IMR-90 (cell line): ENCODE data around the gene LY9. TPM values are rescaled to one million over a fixed set of nuclear protein-coding genes. Genes with fewer than 3 reads are reported as not detected.

Source experiments
- ATAC-seq: fragments of 200-7000 bp; cut with Tn5 transposase; 2 replicates; pipeline ENCODE4 v1.9.1; 2020; ENCODE audit warnings: low read depth, mild to moderate bottlenecking, moderate library complexity
- BruUV-seq: library from RNA; stranded (reverse); fragments of 400-500 nt; replicated peaks from 2 replicates; lab custom pipeline; 2021; lab: Mats Ljungman, UMichigan
- CTCF ChIA-PET: fragments of 300-600 bp; formaldehyde crosslinking; extraction: SDS; loops from one replicate; lab custom pipeline; 2021; ENCODE audit warnings: antibody characterized with exemption; lab: Yijun Ruan, JAX
- POLR2A ChIA-PET: fragments of 300-600 bp; sonication (Branson Sonifier 250); formaldehyde crosslinking; loops from one replicate; lab custom pipeline; 2022; ENCODE audit warnings: antibody characterized with exemption; ENCODE audit not compliant: unreplicated experiment; lab: Charles Lee
- DNase-seq: peaks from one replicate; pipeline ENCODE4 v3.0.0; 2013
- H2AFZ ChIP-seq: replicated peaks from 2 replicates; pipeline ENCODE3; 2013; ENCODE audit warnings: low read length, mild to moderate bottlenecking; ENCODE audit not compliant: poor library complexity
- H2AK5ac ChIP-seq: 2 replicates; pipeline ENCODE4 v1.6.1; 2013; ENCODE audit warnings: low read depth, low read length, inconsistent platforms
- H2AK9ac ChIP-seq: replicated peaks from 2 replicates; pipeline ENCODE3; 2013; ENCODE audit warnings: mild to moderate bottlenecking, low read depth, low read length, moderate library complexity; ENCODE audit not compliant: poor library complexity
- H2BK120ac ChIP-seq: 2 replicates; pipeline ENCODE4 v1.6.1; 2013; ENCODE audit warnings: low read depth, low read length, inconsistent platforms
- H2BK15ac ChIP-seq: 3 replicates; pipeline ENCODE4 v1.6.1; 2013; ENCODE audit warnings: low read depth, low read length, inconsistent platforms
- H2BK20ac ChIP-seq: 2 replicates; pipeline ENCODE4 v1.6.1; 2013; ENCODE audit warnings: low read depth, mild to moderate bottlenecking, inconsistent platforms, low read length, moderate library complexity
- H2BK5ac ChIP-seq: 2 replicates; pipeline ENCODE4 v1.6.1; 2013; ENCODE audit warnings: mild to moderate bottlenecking, low read depth, low read length, inconsistent platforms; ENCODE audit not compliant: poor library complexity, severe bottlenecking
- H3K14ac ChIP-seq: replicated peaks from 2 replicates; pipeline ENCODE4 v1.6.1; 2013; ENCODE audit warnings: low read depth, low read length, inconsistent platforms
- H3K18ac ChIP-seq: 2 replicates; pipeline ENCODE4 v1.6.1; 2013; ENCODE audit warnings: low read depth, low read length, control low read depth
- H3K23ac ChIP-seq: 2 replicates; pipeline ENCODE4 v1.6.1; 2013; ENCODE audit warnings: low read depth, low read length, inconsistent platforms
- H3K27ac ChIP-seq: 2 replicates; pipeline ENCODE4 v1.5.1; 2013; ENCODE audit warnings: mild to moderate bottlenecking, control low read depth, low read length; ENCODE audit not compliant: insufficient read depth
- H3K27me3 ChIP-seq: 2 replicates; pipeline ENCODE4 v1.6.1; 2013; ENCODE audit warnings: low read length; ENCODE audit not compliant: control insufficient read depth, insufficient read depth
- H3K36me3 ChIP-seq: 2 replicates; pipeline ENCODE4 v1.6.1; 2013; ENCODE audit warnings: low read length, mixed read lengths; ENCODE audit not compliant: control insufficient read depth, insufficient read depth
- H3K4ac ChIP-seq: 2 replicates; pipeline ENCODE4 v1.6.1; 2013; ENCODE audit warnings: low read depth, low read length, inconsistent platforms
- H3K4me1 ChIP-seq: 2 replicates; pipeline ENCODE4 v1.6.1; 2013; ENCODE audit warnings: low read length, mixed read lengths; ENCODE audit not compliant: control insufficient read depth, insufficient read depth
- H3K4me2 ChIP-seq: 2 replicates; pipeline ENCODE4 v1.6.1; 2013; ENCODE audit warnings: low read depth, mild to moderate bottlenecking, control low read depth, low read length, moderate library complexity
- H3K4me3 ChIP-seq: 2 replicates; pipeline ENCODE4 v1.5.1; 2013; ENCODE audit warnings: low read depth, mild to moderate bottlenecking, control low read depth, low read length, moderate library complexity; ENCODE audit not compliant: insufficient read depth
- H3K56ac ChIP-seq: 2 replicates; pipeline ENCODE4 v1.6.1; 2013; ENCODE audit warnings: low read length, inconsistent platforms; ENCODE audit not compliant: insufficient read depth; ENCODE audit errors: extremely low read depth
- H3K79me1 ChIP-seq, 2 experiments: 2 replicates each; pipeline ENCODE4 v1.6.1; 2013; ENCODE audit warnings: low read length in 2 of 2, inconsistent platforms in 1 of 2, low read depth in 1 of 2
- H3K9ac ChIP-seq: 2 replicates; pipeline ENCODE4 v1.6.1; 2013; ENCODE audit warnings: low read depth, low read length, control low read depth
- H3K9me1 ChIP-seq: 2 replicates; pipeline ENCODE4 v1.6.1; 2013; ENCODE audit warnings: low read length, inconsistent platforms; ENCODE audit not compliant: insufficient read depth
- H3K9me3 ChIP-seq: 2 replicates; pipeline ENCODE4 v1.6.1; 2013; ENCODE audit warnings: low read length; ENCODE audit not compliant: control insufficient read depth, insufficient read depth
- H4K20me1 ChIP-seq: 2 replicates; pipeline ENCODE4 v1.6.1; 2013; ENCODE audit warnings: low read length, inconsistent platforms; ENCODE audit not compliant: insufficient read depth
- H4K5ac ChIP-seq: 2 replicates; pipeline ENCODE4 v1.6.1; 2013; ENCODE audit warnings: mild to moderate bottlenecking, low read depth, low read length, control low read depth
- H4K8ac ChIP-seq, 2 experiments: 2 replicates each; pipeline ENCODE4 v1.6.1; 2013; ENCODE audit warnings: low read depth in 2 of 2, low read length in 2 of 2, control low read depth in 1 of 2, inconsistent platforms in 1 of 2
- H4K91ac ChIP-seq: 2 replicates; pipeline ENCODE4 v1.6.1; 2013; ENCODE audit warnings: low read depth, low read length, inconsistent platforms; ENCODE audit not compliant: insufficient read depth
- MAFK ChIP-seq: IDR thresholded peaks from 2 replicates; pipeline ENCODE4 v1.6.1; 2012; ENCODE audit warnings: low read depth, low read length, improper control_type of control experiment
- NFE2L2 ChIP-seq: fragments of 150-350 bp; IDR thresholded peaks from 2 replicates; pipeline ENCODE4 v1.6.1; 2016; ENCODE audit warnings: low read depth, mild to moderate bottlenecking, low read length
- RCOR1 ChIP-seq: IDR thresholded peaks from 2 replicates; pipeline ENCODE4 v1.6.1; 2012; ENCODE audit warnings: mild to moderate bottlenecking, low read length, improper control_type of control experiment; ENCODE audit not compliant: insufficient replicate concordance
- SMC3 ChIP-seq: fragments of 150-350 bp; IDR thresholded peaks from 2 replicates; pipeline ENCODE4 v1.6.1; 2016; ENCODE audit warnings: low read depth, mild to moderate bottlenecking, antibody characterized with exemption, low read length, moderate library complexity
- WGBS, 2 experiments: methylation state at CpG; one replicate each; pipeline versions ENCODE4 v1.1.5 to v1.1.7; 2013; ENCODE audit warnings: missing lambda C conversion rate in 2 of 2; ENCODE audit not compliant: insufficient read length in 1 of 2; ENCODE audit errors: extremely low coverage in 2 of 2; 5-methylcytosine and 5-hydroxymethylcytosine counted together
- dilution Hi-C: fragments of 300-500 bp; cut with HindIII; formaldehyde crosslinking; loops from one replicate; pipeline ENCODE4 v1.14.3; 2018; ENCODE audit warnings: low sequenced_read_pairs; ENCODE audit not compliant: unreplicated experiment
- in situ Hi-C: fragments of 300-500 bp; cut with MboI; formaldehyde crosslinking; loops from 3 replicates; pipeline ENCODE4 v1.14.3; 2019; ENCODE audit warnings: low sequenced_read_pairs, inconsistent platforms, mixed read lengths
- intact Hi-C: fragments of 100-400 bp; cut with micrococcal nuclease; formaldehyde crosslinking; loops from 2 replicates; pipeline ENCODE4 v1.10.0; 2022
- polyA plus RNA-seq, 3 experiments: library from polyadenylated mRNA; depleted of rRNA; stranded (reverse); fragments of >200 nt; gene quantifications; 2 replicates each; pipeline ENCODE4 v1.2.3, GENCODE V29; 2012; ENCODE audit warnings: low replicate concordance in 1 of 3
- total RNA-seq: library from RNA; depleted of rRNA; stranded (reverse); fragments of >200 nt; gene quantifications from 2 replicates; pipeline ENCODE4 v1.2.3, GENCODE V29; 2012

The LY9 gene
- total and polyA plus RNA-seq, 2 of the 4 experiments (the other 2 are of a cell fraction) = not detected

DNA sequence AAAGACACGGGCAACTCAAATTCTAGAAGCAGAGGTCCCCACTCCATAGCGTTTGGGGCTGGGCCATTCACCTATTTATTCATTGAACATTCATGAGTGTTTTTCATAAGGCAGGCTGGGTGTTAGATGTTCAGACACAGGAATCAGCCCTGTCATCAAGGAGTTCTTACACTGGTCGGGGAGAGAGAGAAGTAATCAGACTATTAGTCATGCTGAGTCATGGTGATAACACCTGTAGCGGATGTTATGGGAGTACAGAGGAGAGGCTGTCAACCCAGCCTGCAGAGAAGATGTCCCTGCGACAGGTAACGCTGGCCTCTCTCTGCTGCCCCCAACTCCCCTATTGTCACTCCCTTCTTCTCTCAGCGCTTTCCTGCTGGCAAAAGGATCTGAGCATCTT, 17.2 kb downstream of the LY9 start:
- H3K9me3 ChIP-seq = no peaks in the 10 kb centered on the region
- no peaks in the 10 kb centered on the region for H3K4me1 ChIP-seq
- peak; percentile 51; the same call in 1 of the 2 replicates for TF ChIP-seq NFE2L2
- no peak for TF ChIP-seq SMC3
- no peak for TF ChIP-seq RCOR1
- no peak for TF ChIP-seq MAFK
- no peak overlapping the region for H3K14ac ChIP-seq
- H3K27me3 ChIP-seq = no peaks in the 10 kb centered on the region
- no peak overlapping the region for H3K9ac ChIP-seq
- BruUV-seq = no TSS peak
- no peak overlapping the region for H4K8ac ChIP-seq
- DNase-seq (no peak), ATAC-seq (no peak)
- no peak overlapping the region for H2BK20ac ChIP-seq
- POLR2A ChIA-PET = no interaction called here
- no peak overlapping the region for H4K91ac ChIP-seq
- no peak overlapping the region for H3K4me3 ChIP-seq
- no peak overlapping the region for H4K5ac ChIP-seq
- no peaks in the 10 kb centered on the region for H4K20me1 ChIP-seq
- no peak overlapping the region for H2AK5ac ChIP-seq
- in situ Hi-C loops = no loop called here
- H3K18ac ChIP-seq = no peak overlapping the region
- H3K9me1 ChIP-seq = no peaks in the 10 kb centered on the region
- dilution Hi-C loops = no loop called here
- no peaks in the 10 kb centered on the region for H3K79me1 ChIP-seq
- H2AFZ ChIP-seq = no peak overlapping the region
- no peak overlapping the region for H2BK5ac ChIP-seq
- H3K4ac ChIP-seq = no peak overlapping the region
- CTCF ChIA-PET = no interaction called here
- no peak overlapping the region for H2BK120ac ChIP-seq
- no peak overlapping the region for H3K4me2 ChIP-seq
- no CpG with 5 or more reads among the region's 7 CpGs for WGBS, 2 experiments
- no peak overlapping the region for H2BK15ac ChIP-seq
- no peaks in the 10 kb centered on the region for H3K36me3 ChIP-seq
- intact Hi-C loops = no loop called here
- H3K56ac ChIP-seq = no peak overlapping the region
- no peak overlapping the region for H2AK9ac ChIP-seq
- H3K27ac ChIP-seq = no peak overlapping the region
- no peak overlapping the region for H3K23ac ChIP-seq
